ENCODE data around the gene CHRNB1. TPM values are rescaled to one million over a fixed set of nuclear protein-coding genes. Genes with fewer than 3 reads are reported as not detected.
"Not testable (repeated sequence)": the region's sequence is repeated elsewhere in the genome, so short reads cannot be mapped to it uniquely, and the experiment has no call there.

CHRNB1 gene
- total and polyA plus RNA-seq, 2 experiments from 2014 or later, result 11.1 to 11.2 TPM

GRCh38 chr17:7481842-7482741 is 37.2 kb downstream of the CHRNB1 start:
- H2AFZ ChIP-seq, result not testable (repeated sequence)
- H3K4me1 Mint-ChIP-seq, result peaks cover 56% of the 10 kb centered on the region

DNA sequence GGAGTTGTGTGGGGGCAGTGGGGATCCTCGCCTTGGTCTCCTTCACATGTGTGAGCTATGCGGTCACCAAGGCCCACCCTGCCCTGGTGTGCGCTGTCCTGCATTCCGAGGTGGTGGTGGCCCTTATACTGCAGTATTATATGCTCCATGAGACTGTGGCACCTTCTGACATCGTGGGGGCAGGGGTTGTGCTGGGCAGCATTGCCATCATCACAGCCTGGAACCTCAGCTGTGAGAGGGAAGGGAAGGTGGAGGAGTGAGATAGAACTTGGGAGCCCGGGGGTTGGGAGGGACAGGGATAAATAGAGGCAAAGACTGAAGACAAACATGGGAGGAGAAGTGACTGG is 37.9 kb downstream of the CHRNB1 start:
- Histone ChIP-seq H4K20me1 (replicated peaks; ENCODE audit: insufficient read depth) (peaks cover 17% of the 10 kb centered on the region), H3K4me2 (peak overlapping the region; percentile 78), H3K4me1 (ENCODE audit: insufficient read depth) (peaks cover 31% of the 10 kb centered on the region), H3F3A (replicated peaks; ENCODE audit: low read depth) (peaks cover 20% of the 10 kb centered on the region; the same call in 1 of the 2 replicates), H3K4me3 (peak overlapping the region; percentile 86; the same call in 1 of the 2 replicates), H3K79me2 (replicated peaks; ENCODE audit: insufficient read depth) (peaks cover 52% of the 10 kb centered on the region)
- H3K36me3 ChIP-seq (ENCODE audit: insufficient read depth); H2AFZ ChIP-seq; H3K27ac ChIP-seq (ENCODE audit: low read depth); H3K27me3 ChIP-seq (ENCODE audit: insufficient read depth); ATAC-seq; DNase-seq (ENCODE audit: low spot score); H3K9me3 Mint-ChIP-seq; H3K9me2 ChIP-seq (ENCODE audit: insufficient read depth): not testable (repeated sequence)
- peak overlapping the region; percentile 99 for H3K27ac Mint-ChIP-seq
- H3K27me3 Mint-ChIP-seq (ENCODE audit: insufficient read depth, low read depth, poor library complexity), result peaks cover 35% of the 10 kb centered on the region
- H3K4me1 Mint-ChIP-seq, result peaks cover 58% of the 10 kb centered on the region
- peaks cover 23% of the 10 kb centered on the region for H3K36me3 Mint-ChIP-seq (ENCODE audit: low read depth)
- H3K4me3 Mint-ChIP-seq, result peak overlapping the region; percentile 93

More at GRCh38 chr17:7481842-7482741, 37.2 kb downstream of the CHRNB1 start:
- H3K4me2 ChIP-seq; H3K9me3 Mint-ChIP-seq; H3K27ac Mint-ChIP-seq; H3K9me2 ChIP-seq (ENCODE audit: insufficient read depth); ATAC-seq; H3K4me3 ChIP-seq; H3K36me3 ChIP-seq (ENCODE audit: insufficient read depth); H3K27ac ChIP-seq (ENCODE audit: low read depth); DNase-seq (ENCODE audit: low spot score); H3K27me3 ChIP-seq (ENCODE audit: insufficient read depth): not testable (repeated sequence)
- H3F3A ChIP-seq (replicated peaks; ENCODE audit: low read depth), result peaks cover 14% of the 10 kb centered on the region; the same call in 1 of the 2 replicates
- peaks cover 33% of the 10 kb centered on the region for H3K27me3 Mint-ChIP-seq (ENCODE audit: insufficient read depth, low read depth, poor library complexity)
- H3K79me2 ChIP-seq (replicated peaks; ENCODE audit: insufficient read depth), result peaks cover 52% of the 10 kb centered on the region
- peaks cover 17% of the 10 kb centered on the region for H3K36me3 Mint-ChIP-seq (ENCODE audit: low read depth)
- peaks cover 31% of the 10 kb centered on the region for H3K4me1 ChIP-seq (ENCODE audit: insufficient read depth)
- peaks cover 15% of the 10 kb centered on the region for H4K20me1 ChIP-seq (replicated peaks; ENCODE audit: insufficient read depth)
- H3K4me3 Mint-ChIP-seq, result peak overlapping the region; percentile 30; the same call in 1 of the 3 replicates

- Mint-ChIP-seq H3K27me3 (ENCODE audit: insufficient read depth, low read depth, poor library complexity) (peaks cover 33% of the 10 kb centered on the region), H3K27ac (peak overlapping the region; percentile 99)
- TF ChIP-seq ZNF462 (CRISPR knock-in tag; IDR thresholded peaks at IDR 0.05), result no peak
- no peak for TF ChIP-seq NANOG (IDR thresholded peaks at IDR 0.05; ENCODE audit: borderline replicate concordance)
- no peak for TF ChIP-seq EZH2phosphoT487 (IDR thresholded peaks at IDR 0.05; ENCODE audit: unreplicated experiment)
- TF ChIP-seq ZNF114 (CRISPR knock-in tag; IDR thresholded peaks at IDR 0.05), result no peak
- TF ChIP-seq CTCF (conservative IDR thresholded peaks at IDR 0.05; ENCODE audit: low read depth in 2 of 2), result peak in 1 of 2 experiments; percentile 48; a peak in 2 of 4 replicates
These were observed 38.6 kb downstream of the CHRNB1 start for GRCh38 chr17:7483255-7484066.

More at GRCh38 chr17:7483255-7484066, 38.6 kb downstream of the CHRNB1 start:
- Histone ChIP-seq H2AFZ (0 out of 2 replicates have a peak overlapping the region, but pooled peaks have one; percentile 2), H3K4me2 (peak overlapping the region; percentile 78), H3K4me1 (ENCODE audit: insufficient read depth) (peaks cover 25% of the 10 kb centered on the region), H4K20me1 (replicated peaks; ENCODE audit: insufficient read depth) (peaks cover 17% of the 10 kb centered on the region), H3K4me3 (peak overlapping the region; percentile 86), H3K27me3 (ENCODE audit: insufficient read depth) (no peaks in the 10 kb centered on the region), H3K27ac (ENCODE audit: low read depth) (peak overlapping the region; percentile 95), H3F3A (replicated peaks; ENCODE audit: low read depth) (peaks cover 20% of the 10 kb centered on the region; the same call in 1 of the 2 replicates), H3K9me2 (ENCODE audit: insufficient read depth) (no peaks in the 10 kb centered on the region), H3K79me2 (replicated peaks; ENCODE audit: insufficient read depth) (peaks cover 54% of the 10 kb centered on the region), H3K36me3 (ENCODE audit: insufficient read depth) (no peaks in the 10 kb centered on the region)
- H3K4me3 Mint-ChIP-seq, result peak overlapping the region; percentile 93
- ATAC-seq, result peak; percentile 59
- H3K4me1 Mint-ChIP-seq, result peaks cover 52% of the 10 kb centered on the region
- DNase-seq (ENCODE audit: low spot score), result peak; percentile 95
- no peaks in the 10 kb centered on the region; the same call in 1 of the 3 replicates for H3K9me3 Mint-ChIP-seq
- H3K36me3 Mint-ChIP-seq (ENCODE audit: low read depth), result peaks cover 25% of the 10 kb centered on the region

Measured in GM23338 (cell line).